ENCODE data around the gene TRIM47. TPM values are rescaled to one million over a fixed set of nuclear protein-coding genes. Genes with fewer than 3 reads are reported as not detected.

Gene TRIM47
- total RNA-seq, 1 donor from 2014 or later, result 3.1 TPM

- TF ChIP-seq CTCF (IDR thresholded peaks at IDR 0.05), result no peak
- H3K4me3 Mint-ChIP-seq, result no peak overlapping the region
- H3K27ac Mint-ChIP-seq, result no peak overlapping the region
- H3K36me3 Mint-ChIP-seq (ENCODE audit: low read depth), result peaks cover 2% of the 10 kb centered on the region
- H3K4me1 Mint-ChIP-seq, result no peaks in the 10 kb centered on the region
- no peak for ATAC-seq (ENCODE audit: low read depth)
- ChIA-PET POLR2A (interaction anchor here (1.0 kb wide), 1 partner anchor 16 kb away, joined by 3 read pairs; the partner anchor contains the start of gene FBF1), CTCF (interaction anchor here (1.2 kb wide), 1 partner anchor 80 kb away, joined by 3 read pairs; no protein-coding TSS in a partner anchor)
- DNase-seq, result no peak
- H3K27me3 Mint-ChIP-seq, result no peaks in the 10 kb centered on the region
- intact Hi-C loops (cut with micrococcal nuclease), result no loop called here
- no peaks in the 10 kb centered on the region for H3K9me3 Mint-ChIP-seq
Observed at GRCh38 chr17:75925103-75925502, 46.7 kb upstream of the TRIM47 start.

GRCh38 chr17:75922963-75923874, 44.8 kb upstream of the TRIM47 start:
- Mint-ChIP-seq H3K36me3 (ENCODE audit: low read depth) (peaks cover 4% of the 10 kb centered on the region), H3K4me1 (no peaks in the 10 kb centered on the region), H3K27ac (no peak overlapping the region), H3K9me3 (no peaks in the 10 kb centered on the region), H3K4me3 (no peak overlapping the region), H3K27me3 (no peaks in the 10 kb centered on the region)
- TF ChIP-seq CTCF (IDR thresholded peaks at IDR 0.05), result no peak
- CTCF ChIA-PET, result no interaction called here
- DNase-seq (no peak), ATAC-seq (ENCODE audit: low read depth) (no peak)
- intact Hi-C loops (cut with micrococcal nuclease), result no loop called here
- POLR2A ChIA-PET, result no interaction called here

- no peak overlapping the region for H3K4me3 Mint-ChIP-seq
- no peak overlapping the region for H3K27ac Mint-ChIP-seq
- H3K36me3 Mint-ChIP-seq (ENCODE audit: low read depth), result peaks cover 4% of the 10 kb centered on the region
- DNase-seq (no peak), ATAC-seq (ENCODE audit: low read depth) (no peak)
- H3K4me1 Mint-ChIP-seq, result no peaks in the 10 kb centered on the region
- intact Hi-C loops (cut with micrococcal nuclease), result no loop called here
- CTCF ChIA-PET, result no interaction called here
- H3K27me3 Mint-ChIP-seq, result no peaks in the 10 kb centered on the region
- POLR2A ChIA-PET, result no interaction called here
- no peak for TF ChIP-seq CTCF (IDR thresholded peaks at IDR 0.05)
- no peaks in the 10 kb centered on the region for H3K9me3 Mint-ChIP-seq
Observed at GRCh38 chr17:75922173-75922961, 44.0 kb upstream of the TRIM47 start.

- intact Hi-C loops (cut with micrococcal nuclease), result no loop called here
- ChIA-PET CTCF (no interaction called here), POLR2A (no interaction called here)
- Mint-ChIP-seq H3K27ac (no peak overlapping the region), H3K4me3 (no peak overlapping the region), H3K36me3 (ENCODE audit: low read depth) (peaks cover 7% of the 10 kb centered on the region), H3K27me3 (no peaks in the 10 kb centered on the region), H3K4me1 (no peaks in the 10 kb centered on the region), H3K9me3 (no peaks in the 10 kb centered on the region)
- no peak for TF ChIP-seq CTCF (IDR thresholded peaks at IDR 0.05)
- no peak for ATAC-seq (ENCODE audit: low read depth)
- DNase-seq, result no peak
Observed at GRCh38 chr17:75921596-75921995, 43.2 kb upstream of the TRIM47 start.

GRCh38 chr17:75920045-75920560, 41.7 kb upstream of the TRIM47 start:
- ChIA-PET CTCF (no interaction called here), POLR2A (interaction anchor here (1.3 kb wide), 1 partner anchor 21 kb away, joined by 3 read pairs; the partner anchor contains the start of gene FBF1)
- ATAC-seq (ENCODE audit: low read depth) (no peak), DNase-seq (no peak)
- TF ChIP-seq CTCF (IDR thresholded peaks at IDR 0.05), result no peak
- Mint-ChIP-seq H3K4me1 (no peaks in the 10 kb centered on the region), H3K27me3 (no peaks in the 10 kb centered on the region), H3K9me3 (no peaks in the 10 kb centered on the region), H3K27ac (no peak overlapping the region), H3K4me3 (no peak overlapping the region), H3K36me3 (ENCODE audit: low read depth) (peaks cover 5% of the 10 kb centered on the region)
- intact Hi-C loops (cut with micrococcal nuclease), result no loop called here
